Activated CD4-positive, alpha-beta T cell treated with anti-CD3 and anti-CD28 coated beads for 24 hours (primary cell): ENCODE data around the gene NBR1.
A peak's percentile ranks its signal among the peaks of the same experiment; 100 is the strongest.
"Not testable (repeated sequence)": the region's sequence is repeated elsewhere in the genome, so short reads cannot be mapped to it uniquely, and the experiment has no call there.

Experiments used
- DNase-seq, 2 donors: peaks; one replicate each; pipeline ENCODE4 v3.0.0-alpha.2; 2020; ENCODE audit warnings: low read depth in 2 of 2

NBR1 gene

GRCh38 chr17:43153197-43153835 is 17.7 kb upstream of the NBR1 start:
- DNase-seq: not testable (repeated sequence)

DNA sequence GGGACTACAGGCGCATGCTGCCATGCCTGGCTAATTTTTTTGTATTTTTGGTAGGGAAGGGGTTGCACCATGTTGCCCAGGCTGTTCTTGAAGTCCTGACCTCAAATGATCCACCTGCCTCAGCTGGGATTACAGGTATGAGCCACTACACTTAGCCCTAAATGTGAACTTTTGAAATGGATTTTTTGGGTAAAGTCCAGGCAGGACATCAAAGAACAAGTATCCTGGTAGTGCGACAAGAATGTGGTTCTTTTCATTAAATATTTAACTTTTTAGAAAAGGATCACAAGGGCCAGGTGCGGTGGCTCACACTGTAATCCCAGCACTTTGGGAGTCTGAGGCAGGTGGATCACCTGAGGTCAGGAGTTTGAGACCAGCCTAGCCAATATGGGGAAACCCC is 15.3 kb upstream of the NBR1 start:
- no peak for DNase-seq

DNA sequence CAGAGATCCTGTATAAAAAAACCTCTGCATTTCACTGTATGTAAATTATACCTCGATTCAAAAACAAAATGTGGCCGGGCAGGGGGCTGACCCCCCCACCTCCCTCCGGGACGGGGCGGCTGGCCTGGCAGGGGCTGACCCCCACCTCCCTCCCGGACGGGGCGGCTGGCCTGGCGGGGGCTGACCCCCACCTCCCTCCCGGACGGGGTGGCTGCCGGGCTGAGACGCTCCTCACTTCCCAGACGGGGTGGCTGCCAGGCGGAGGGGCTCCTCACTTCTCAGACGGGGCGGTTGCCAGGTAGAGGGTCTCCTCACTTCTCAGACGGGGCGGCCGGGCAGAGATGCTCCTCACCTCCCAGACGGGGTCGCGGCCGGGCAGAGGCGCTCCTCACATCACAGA is 11.8 kb upstream of the NBR1 start:
- DNase-seq: not testable (repeated sequence)

DNA sequence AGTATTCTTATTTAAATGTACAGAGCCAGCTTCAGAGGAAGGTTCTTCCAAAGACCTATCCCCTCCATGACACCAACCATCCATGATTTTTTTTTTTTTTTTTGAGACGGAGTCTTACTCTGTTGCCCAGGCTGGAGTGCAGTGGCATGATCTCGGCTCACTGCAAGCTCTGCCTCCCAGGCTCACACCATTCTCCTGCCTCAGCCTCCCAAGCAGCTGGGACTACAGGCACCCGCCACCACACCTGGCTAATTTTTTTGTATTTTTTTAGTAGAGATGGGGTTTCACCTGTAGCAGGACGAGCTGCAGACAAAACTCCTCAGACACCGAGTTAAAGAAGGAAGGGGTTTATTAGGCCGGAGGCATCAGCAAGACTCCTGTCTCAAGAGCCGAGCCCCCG is 11.1 kb upstream of the NBR1 start:
- DNase-seq: not testable (repeated sequence)

DNA sequence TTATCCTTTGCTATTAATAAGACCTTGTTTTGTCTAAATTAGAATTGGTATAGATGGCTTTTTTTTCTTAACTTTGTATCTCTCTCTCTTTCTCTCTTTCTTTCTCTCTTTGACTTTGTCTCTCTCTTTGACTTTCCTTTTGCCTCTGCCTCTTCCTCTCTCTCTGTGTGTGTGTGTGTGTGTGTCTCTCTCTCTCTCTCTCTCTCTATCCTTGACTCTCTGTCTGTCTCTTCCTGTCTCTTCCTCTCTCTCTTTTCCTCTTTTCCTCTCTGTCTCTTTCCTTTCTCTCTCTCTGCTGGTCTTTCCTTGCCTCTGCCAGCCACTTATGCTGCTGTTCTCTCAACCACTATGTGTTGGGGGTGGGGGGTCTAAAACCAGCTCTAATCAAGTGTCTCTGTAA is 5.0 kb upstream of the NBR1 start:
- DNase-seq: not testable (repeated sequence)

GRCh38 chr17:43169561-43170139 is 1.4 kb upstream of the NBR1 start:
- DNase-seq: peak in 1 of 2 donors; percentile 9

DNA sequence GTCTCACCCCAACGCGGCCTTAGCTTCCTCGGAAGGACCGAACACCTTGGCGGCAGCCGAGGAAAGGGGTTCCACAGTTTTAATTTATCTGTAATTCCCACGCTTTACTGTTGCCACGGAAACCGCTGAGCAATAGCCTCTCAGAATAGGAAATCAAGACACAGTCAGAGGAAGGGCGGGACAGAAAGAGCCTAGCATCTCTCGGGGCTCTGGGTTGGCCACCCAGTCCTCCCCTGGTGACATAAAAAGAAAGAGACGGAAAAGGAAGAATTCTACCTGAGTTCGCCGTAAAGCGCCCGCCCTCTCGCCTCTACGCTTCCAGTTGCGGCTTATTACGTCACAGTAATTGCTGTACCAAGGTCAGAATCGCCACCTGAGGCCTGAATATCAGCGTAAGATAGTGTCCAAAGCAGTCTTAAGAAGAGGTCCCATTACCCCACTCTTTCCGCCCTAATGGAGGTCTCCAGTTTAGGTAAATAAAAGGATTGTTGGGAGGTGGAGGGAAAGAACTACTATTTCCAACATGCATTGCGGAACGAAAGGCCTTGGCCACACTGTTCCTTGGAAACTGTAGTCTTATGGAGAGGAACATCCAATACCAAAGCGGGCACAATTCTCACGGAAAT is 761 bp upstream of the NBR1 start:
- DNase-seq: peak; percentile 72 to 74

DNA sequence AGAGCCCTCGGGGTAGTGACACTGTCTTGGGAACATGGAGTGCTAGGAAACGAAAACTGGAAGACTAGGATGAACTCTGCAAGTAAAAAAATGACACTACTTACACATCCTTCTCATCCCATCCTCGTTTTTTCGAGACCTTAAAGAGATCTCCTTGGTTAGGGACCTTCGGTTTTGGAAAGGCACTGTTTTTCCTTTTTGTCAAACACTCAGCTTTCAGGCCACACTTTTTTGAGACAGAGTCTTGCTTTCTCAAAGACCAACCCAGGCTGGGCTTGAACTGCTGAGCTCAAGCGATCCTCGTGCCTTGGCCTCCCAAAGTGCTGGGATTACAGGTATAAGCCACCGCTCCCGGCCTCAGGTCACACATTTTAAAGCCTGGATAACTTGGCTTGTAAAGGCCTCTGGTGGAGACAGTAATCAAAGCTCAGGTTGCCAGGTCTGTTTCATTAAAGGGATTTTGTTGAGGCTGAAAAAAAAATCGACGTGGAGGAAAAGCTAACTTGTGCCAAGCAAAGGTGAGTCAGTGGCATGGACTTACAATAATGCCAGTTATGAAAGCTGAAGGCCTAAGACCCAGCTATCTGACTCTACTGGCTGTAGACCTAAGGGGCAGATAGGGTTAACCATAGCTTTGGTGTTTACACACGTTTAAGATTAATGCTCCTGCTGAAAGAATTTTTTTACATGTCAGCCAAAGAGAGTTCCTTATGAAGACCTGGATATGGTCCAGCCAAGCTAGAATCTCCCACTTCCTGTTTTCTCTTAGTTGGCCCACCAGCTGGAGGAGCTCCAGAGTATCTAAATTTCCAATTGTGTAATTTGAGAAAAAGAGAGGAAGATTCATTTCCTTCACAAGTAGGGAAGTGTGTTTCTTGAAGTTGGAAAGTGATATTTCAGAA is 823 bp downstream of the NBR1 start:
- DNase-seq: no peak

GRCh38 chr17:43175213-43176118 is 4.5 kb downstream of the NBR1 start:
- no peak for DNase-seq

DNA sequence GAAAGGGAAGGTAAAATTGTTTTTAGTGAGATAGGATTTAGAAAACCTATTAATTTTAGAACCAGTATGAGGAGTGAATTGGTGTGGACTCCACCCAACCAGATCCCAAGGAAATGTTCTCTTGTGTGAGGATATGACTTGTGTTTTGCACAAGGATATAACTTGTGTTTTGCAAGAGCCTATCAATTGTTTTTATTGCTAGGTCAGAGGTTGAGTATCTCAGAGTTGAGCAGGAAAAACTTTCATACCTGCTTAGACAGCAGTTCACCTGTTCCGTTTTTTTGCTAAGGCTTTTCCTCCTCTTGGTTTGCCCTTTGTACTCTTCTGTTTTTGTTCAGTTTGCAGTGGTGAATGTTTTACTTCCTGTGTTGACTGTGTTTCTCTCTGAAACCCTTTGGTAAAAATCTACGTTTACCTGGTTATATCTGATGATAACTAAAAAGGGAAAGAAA is 5.1 kb downstream of the NBR1 start:
- DNase-seq: no peak

DNA sequence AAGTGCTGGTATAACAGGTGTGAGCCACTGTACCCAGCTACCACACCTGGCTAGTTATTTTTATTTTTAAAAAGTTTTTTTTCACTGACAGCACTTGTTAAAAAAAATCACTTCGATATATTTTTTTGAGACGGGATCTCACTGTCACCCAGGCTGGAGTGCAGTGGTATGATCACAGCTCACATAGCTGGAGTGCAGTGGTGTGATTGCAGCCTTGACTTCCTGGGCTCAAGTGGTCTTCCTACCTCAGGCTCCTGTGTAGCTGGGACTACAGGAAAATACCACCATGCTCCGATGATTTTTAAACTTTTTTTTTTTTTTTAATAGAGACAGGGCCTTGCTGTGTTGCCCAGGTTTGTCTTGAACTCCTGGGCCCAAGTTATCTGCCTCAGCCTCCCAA is 12.9 kb downstream of the NBR1 start:
- no peak for DNase-seq

GRCh38 chr17:43186656-43187055 is 15.6 kb downstream of the NBR1 start:
- not testable (repeated sequence) for DNase-seq

GRCh38 chr17:43193251-43193650 is 22.2 kb downstream of the NBR1 start:
- no peak for DNase-seq

DNA sequence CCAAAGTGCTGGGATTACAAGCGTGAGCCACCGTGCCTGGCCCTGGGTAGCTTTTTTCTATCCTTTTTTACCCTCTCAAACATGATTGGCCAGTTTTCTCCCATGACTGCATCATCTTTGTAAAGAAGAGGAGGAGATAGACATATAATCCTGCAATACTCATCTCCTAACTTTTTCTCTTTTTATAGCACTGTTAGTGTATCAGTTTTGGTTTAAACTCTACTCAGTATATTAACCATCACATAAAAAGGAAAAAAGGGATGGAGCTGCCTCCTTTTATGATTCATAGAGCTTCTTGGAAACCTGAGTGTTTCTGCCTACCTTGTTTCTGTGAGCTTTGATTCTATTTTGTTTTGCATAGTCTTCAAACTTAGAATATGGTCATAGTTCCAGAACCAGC is 28.6 kb downstream of the NBR1 start:
- DNase-seq: no peak

DNA sequence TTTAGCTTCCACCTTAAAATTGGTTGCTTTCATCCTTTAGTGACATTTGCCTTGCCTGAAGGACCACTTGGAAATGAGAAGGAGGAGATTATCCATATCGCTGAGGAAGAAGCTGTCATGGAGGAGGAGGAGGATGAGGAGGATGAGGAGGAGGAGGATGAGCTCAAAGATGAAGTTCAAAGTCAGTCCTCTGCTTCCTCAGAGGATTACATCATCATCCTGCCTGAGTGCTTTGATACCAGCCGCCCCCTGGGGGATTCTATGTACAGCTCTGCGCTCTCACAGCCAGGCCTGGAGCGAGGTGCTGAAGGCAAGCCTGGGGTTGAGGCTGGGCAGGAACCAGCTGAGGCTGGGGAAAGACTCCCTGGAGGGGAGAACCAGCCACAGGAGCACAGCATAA is 29.1 kb downstream of the NBR1 start:
- DNase-seq: no peak

- DNase-seq: not testable (repeated sequence)
These were observed 32.0 kb downstream of the NBR1 start for GRCh38 chr17:43203013-43203412.

DNA sequence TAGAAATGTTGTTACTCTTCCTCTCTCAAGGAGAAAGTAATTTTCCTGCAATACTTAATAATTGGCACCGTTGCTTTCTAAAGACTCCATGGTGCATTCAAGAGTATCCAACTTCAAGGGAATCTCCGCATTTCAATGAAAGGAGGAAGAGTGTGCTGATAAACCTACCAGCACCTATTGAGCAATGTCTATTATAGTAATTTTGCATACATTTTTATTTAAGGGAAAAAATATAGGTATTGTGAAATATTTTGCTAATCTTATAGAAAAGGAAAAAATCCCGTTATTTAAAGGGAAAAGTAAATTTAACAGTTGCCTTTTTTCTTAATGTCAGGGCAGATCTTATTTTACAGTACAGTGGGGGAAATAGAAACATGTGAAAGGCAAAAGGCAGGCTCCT is 39.6 kb downstream of the NBR1 start:
- DNase-seq: no peak

GRCh38 chr17:43211123-43211479 is 40.1 kb downstream of the NBR1 start:
- DNase-seq: no peak

DNA sequence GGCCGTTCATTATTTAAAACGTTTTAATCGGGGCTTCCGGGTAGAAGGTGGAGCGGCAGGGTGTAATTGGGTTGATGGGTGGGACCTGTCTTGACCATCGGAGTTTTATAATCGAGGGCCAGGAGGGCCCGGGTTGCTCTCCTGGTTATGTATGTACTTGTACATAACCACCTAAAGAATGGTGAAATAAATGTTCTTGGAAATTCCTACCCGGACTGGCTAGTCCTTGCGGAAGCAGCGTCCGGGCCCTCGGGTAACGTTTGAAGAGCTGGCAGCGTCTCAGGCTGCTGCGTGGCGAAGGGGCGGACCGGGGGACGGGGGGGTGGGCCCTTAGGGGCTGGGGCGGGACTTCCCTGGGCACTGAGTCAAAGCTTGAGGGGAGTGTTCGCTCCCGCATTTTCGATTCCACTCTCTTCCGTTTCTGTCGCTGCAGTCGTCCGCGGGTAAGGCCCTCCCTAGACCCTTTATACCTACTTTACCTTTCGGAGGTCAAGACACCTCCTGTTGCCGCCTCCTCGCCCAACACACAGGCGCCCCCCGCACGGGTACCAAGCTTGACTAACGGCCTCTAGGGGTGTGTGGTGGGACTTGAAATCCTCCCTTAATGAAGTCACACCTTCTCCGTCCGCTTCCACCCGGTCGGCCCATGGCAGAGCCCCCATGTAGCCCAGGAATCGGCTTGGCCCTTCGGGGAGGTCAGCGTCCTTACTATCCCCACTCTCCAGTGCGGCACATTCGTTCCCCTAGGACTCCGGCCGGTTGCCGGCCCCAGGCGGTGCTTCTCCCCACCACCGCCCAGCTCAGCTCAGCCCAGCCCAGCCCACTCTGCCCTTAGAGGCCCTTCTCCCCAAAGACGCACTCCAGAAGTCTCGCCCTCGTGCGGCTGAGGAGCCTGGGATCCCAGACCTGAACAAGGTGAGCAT is 40.7 kb downstream of the NBR1 start, which contains the start of gene TMEM106A:
TSS of gene TMEM106A (plus strand) at position 396 of the 923 bp plus-strand sequence. CDS start 1,167 bp downstream, outside the sequence.
- peak; percentile 57 for DNase-seq
